ES-I3 (cell line): ENCODE data around the gene VWF.
"Not testable (repeated sequence)": the region's sequence is repeated elsewhere in the genome, so short reads cannot be mapped to it uniquely, and the experiment has no call there.

Source experiments
- H3K36me3 ChIP-seq: 2 replicates; pipeline ENCODE4 v1.6.1; 2013; ENCODE audit warnings: mild to moderate bottlenecking, low read length, control low read depth, moderate library complexity; ENCODE audit not compliant: insufficient read depth
- H3K4me1 ChIP-seq: 2 replicates; pipeline ENCODE4 v1.6.1; 2013; ENCODE audit warnings: mild to moderate bottlenecking, control low read depth, low read length; ENCODE audit not compliant: insufficient read depth
- H3K9ac ChIP-seq: 2 replicates; pipeline ENCODE4 v1.6.1; 2013; ENCODE audit warnings: low read depth, mild to moderate bottlenecking, low read length, moderate library complexity
- H3K9me3 ChIP-seq: 2 replicates; pipeline ENCODE4 v1.6.1; 2013; ENCODE audit warnings: mild to moderate bottlenecking, low read length, moderate library complexity; ENCODE audit not compliant: control insufficient read depth, insufficient read depth

VWF gene

GRCh38 chr12:6158255-6158654 lies 33.8 kb upstream of the VWF start:
- no peaks in the 10 kb centered on the region for H3K9me3 ChIP-seq
- H3K4me1 ChIP-seq = peaks cover 4% of the 10 kb centered on the region; the same call in 1 of the 2 replicates
- H3K9ac ChIP-seq = no peak overlapping the region
- H3K36me3 ChIP-seq = no peaks in the 10 kb centered on the region

GRCh38 chr12:6157482-6157881 lies 33.0 kb upstream of the VWF start:
- Histone ChIP-seq H3K4me1 (peaks cover 4% of the 10 kb centered on the region; the same call in 1 of the 2 replicates), H3K9me3 (no peaks in the 10 kb centered on the region), H3K9ac (no peak overlapping the region), H3K36me3 (no peaks in the 10 kb centered on the region)

GRCh38 chr12:6154730-6155459 lies 30.4 kb upstream of the VWF start:
- Histone ChIP-seq H3K4me1 (0 out of 2 replicates have a peak, but pooled peaks cover 4% of the 10 kb centered on the region), H3K9ac (no peak overlapping the region)

GRCh38 chr12:6148722-6149121 lies 24.3 kb upstream of the VWF start:
- not testable (repeated sequence) for H3K4me1 ChIP-seq, H3K9me3 ChIP-seq, H3K36me3 ChIP-seq, H3K9ac ChIP-seq

More at GRCh38 chr12:6154730-6155459, 30.4 kb upstream of the VWF start:
- H3K36me3 ChIP-seq = no peaks in the 10 kb centered on the region
- no peaks in the 10 kb centered on the region for H3K9me3 ChIP-seq

- H3K9ac ChIP-seq = no peak overlapping the region
- no peaks in the 10 kb centered on the region for H3K4me1 ChIP-seq
- no peaks in the 10 kb centered on the region for H3K36me3 ChIP-seq
- no peaks in the 10 kb centered on the region for H3K9me3 ChIP-seq
Measured at GRCh38 chr12:6148061-6148460, 23.6 kb upstream of the VWF start.

- H3K4me1 ChIP-seq = no peaks in the 10 kb centered on the region
- H3K9ac ChIP-seq = no peak overlapping the region
Measured at GRCh38 chr12:6146951-6147350, 22.5 kb upstream of the VWF start.

GRCh38 chr12:6146509-6146908 lies 22.0 kb upstream of the VWF start:
- H3K36me3 ChIP-seq = no peaks in the 10 kb centered on the region
- no peaks in the 10 kb centered on the region for H3K4me1 ChIP-seq
- no peak overlapping the region for H3K9ac ChIP-seq
- no peaks in the 10 kb centered on the region for H3K9me3 ChIP-seq

More at GRCh38 chr12:6146951-6147350, 22.5 kb upstream of the VWF start:
- H3K9me3 ChIP-seq = no peaks in the 10 kb centered on the region
- H3K36me3 ChIP-seq = no peaks in the 10 kb centered on the region

- Histone ChIP-seq H3K4me1 (no peaks in the 10 kb centered on the region; the same call in 1 of the 2 replicates), H3K36me3 (no peaks in the 10 kb centered on the region)
Measured at GRCh38 chr12:6145564-6145963, 21.1 kb upstream of the VWF start.

GRCh38 chr12:6143303-6143675 lies 18.8 kb upstream of the VWF start:
- no peak overlapping the region for H3K9ac ChIP-seq
- no peaks in the 10 kb centered on the region for H3K36me3 ChIP-seq

More at GRCh38 chr12:6145564-6145963, 21.1 kb upstream of the VWF start:
- H3K9ac ChIP-seq = no peak overlapping the region
- no peaks in the 10 kb centered on the region for H3K9me3 ChIP-seq

GRCh38 chr12:6142368-6143302 lies 18.2 kb upstream of the VWF start:
- not testable (repeated sequence) for H3K9ac ChIP-seq, H3K9me3 ChIP-seq, H3K36me3 ChIP-seq, H3K4me1 ChIP-seq

More at GRCh38 chr12:6143303-6143675, 18.8 kb upstream of the VWF start:
- no peaks in the 10 kb centered on the region for H3K9me3 ChIP-seq
- no peaks in the 10 kb centered on the region; the same call in 1 of the 2 replicates for H3K4me1 ChIP-seq

GRCh38 chr12:6141731-6142367 lies 17.4 kb upstream of the VWF start:
- not testable (repeated sequence) for H3K36me3 ChIP-seq, H3K9me3 ChIP-seq, H3K4me1 ChIP-seq, H3K9ac ChIP-seq

- no peaks in the 10 kb centered on the region; the same call in 1 of the 2 replicates for H3K9me3 ChIP-seq
- no peaks in the 10 kb centered on the region; the same call in 1 of the 2 replicates for H3K4me1 ChIP-seq
- H3K9ac ChIP-seq = no peak overlapping the region
- H3K36me3 ChIP-seq = no peaks in the 10 kb centered on the region
Measured at GRCh38 chr12:6140651-6141447, 16.4 kb upstream of the VWF start.

GRCh38 chr12:6135071-6135470 lies 10.6 kb upstream of the VWF start:
- Histone ChIP-seq H3K9me3 (no peaks in the 10 kb centered on the region; the same call in 1 of the 2 replicates), H3K36me3 (no peaks in the 10 kb centered on the region), H3K9ac (no peak overlapping the region), H3K4me1 (no peaks in the 10 kb centered on the region)

- H3K36me3 ChIP-seq = no peaks in the 10 kb centered on the region
- no peaks in the 10 kb centered on the region for H3K4me1 ChIP-seq
- no peak overlapping the region for H3K9ac ChIP-seq
- H3K9me3 ChIP-seq = no peaks in the 10 kb centered on the region; the same call in 1 of the 2 replicates
Measured at GRCh38 chr12:6133642-6134041, 9.2 kb upstream of the VWF start.
